ENCODE measurements around the gene SMG7.
A peak's percentile ranks its signal among the peaks of the same experiment; 100 is the strongest.

SMG7 gene

DNA sequence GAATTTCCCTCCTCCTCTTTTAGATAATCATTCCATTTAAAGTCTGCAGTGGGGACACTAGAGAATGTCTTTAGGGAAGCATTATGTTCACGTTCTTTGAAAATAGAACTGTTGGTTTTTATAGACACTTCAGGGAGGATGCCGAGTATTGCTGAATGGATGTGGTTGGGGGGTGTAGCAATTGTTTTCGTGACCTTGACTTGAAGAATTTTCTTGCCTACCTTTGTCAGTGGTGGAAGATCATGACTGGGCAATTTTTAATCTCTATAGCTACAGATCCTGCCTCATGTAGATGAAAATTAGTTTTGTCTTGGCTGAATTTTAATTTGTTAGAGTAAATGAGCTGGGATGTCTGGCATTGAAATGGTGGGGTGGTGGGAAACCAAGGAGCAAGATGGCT is 3.8 kb downstream of the SMG7 start:
- no peak overlapping the region for H3K4me3 ChIP-seq (ENCODE audit: low read depth, low read length)
- DNase-seq (ENCODE audit: low read depth): no peak

DNA sequence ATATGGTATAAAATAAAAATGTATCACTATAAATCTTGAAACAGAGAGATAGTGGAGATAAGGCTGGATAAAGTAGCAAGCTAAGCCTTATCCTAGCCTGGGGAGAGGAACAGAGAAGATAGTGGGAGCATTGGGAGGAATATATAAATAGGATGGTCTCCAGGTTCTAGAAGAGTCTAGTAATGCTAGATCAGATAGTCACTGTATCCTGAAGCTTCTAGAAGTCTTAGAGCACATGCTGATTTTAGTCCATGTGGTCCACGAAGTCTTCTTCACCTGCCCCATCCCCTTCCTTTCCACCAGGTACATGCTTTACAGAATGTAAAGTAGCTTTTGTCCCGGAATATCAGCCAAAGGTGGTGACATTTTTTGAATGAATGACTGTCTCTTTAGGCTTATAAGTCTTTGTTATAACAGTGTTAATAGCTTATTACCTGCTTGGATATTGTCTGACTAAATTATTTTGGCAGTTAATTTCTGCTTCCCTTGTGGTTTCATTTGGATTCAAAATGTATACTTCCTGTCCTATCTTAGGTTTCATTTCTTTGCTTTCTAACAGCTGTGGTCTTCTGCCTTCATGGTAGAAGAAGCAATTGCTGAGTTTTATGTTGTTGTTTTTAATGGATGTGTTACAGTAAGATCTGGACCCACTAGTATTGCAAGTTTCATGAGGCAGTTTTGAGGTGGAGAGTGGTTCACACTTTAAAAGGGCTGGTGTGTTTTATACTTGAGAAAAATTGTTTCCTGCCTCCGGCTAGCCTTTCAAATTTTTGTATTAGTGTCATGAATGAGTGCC is 5.9 kb downstream of the SMG7 start:
- no peak for DNase-seq (ENCODE audit: low read depth)
- TF ChIP-seq, protein P1, sequence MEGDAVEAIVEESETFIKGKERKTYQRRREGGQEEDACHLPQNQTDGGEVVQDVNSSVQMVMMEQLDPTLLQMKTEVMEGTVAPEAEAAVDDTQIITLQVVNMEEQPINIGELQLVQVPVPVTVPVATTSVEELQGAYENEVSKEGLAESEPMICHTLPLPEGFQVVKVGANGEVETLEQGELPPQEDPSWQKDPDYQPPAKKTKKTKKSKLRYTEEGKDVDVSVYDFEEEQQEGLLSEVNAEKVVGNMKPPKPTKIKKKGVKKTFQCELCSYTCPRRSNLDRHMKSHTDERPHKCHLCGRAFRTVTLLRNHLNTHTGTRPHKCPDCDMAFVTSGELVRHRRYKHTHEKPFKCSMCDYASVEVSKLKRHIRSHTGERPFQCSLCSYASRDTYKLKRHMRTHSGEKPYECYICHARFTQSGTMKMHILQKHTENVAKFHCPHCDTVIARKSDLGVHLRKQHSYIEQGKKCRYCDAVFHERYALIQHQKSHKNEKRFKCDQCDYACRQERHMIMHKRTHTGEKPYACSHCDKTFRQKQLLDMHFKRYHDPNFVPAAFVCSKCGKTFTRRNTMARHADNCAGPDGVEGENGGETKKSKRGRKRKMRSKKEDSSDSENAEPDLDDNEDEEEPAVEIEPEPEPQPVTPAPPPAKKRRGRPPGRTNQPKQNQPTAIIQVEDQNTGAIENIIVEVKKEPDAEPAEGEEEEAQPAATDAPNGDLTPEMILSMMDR (conservative IDR thresholded peaks at IDR 0.05; ENCODE audit: low read depth, low read length): no peak

More for the DNA sequence above, 3.8 kb downstream of the SMG7 start:
- TF ChIP-seq, protein P1 (conservative IDR thresholded peaks at IDR 0.05; ENCODE audit: low read depth, low read length): no peak

DNA sequence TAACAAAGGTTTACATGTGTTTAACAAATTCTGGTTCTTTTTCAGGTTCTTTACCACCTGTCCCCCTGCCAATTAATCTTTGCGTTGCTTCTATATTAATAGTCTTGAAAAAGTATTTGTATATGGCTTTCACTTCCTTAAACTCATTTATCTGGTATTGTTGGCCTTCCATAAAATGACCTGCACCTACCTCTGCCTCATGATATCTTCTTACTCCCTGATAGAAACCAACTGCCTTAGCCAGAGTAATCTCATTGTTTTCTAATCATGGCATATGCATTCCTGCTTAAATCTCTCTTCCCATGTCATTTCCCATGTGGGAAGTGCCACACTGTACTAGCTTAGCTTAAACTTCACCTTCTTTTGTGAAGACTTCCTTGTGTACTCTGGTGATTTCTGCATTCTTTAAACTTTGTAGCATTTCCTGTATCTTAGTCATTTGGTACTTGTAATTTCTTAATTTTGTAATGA is 8.7 kb downstream of the SMG7 start:
- no peak overlapping the region for H3K4me3 ChIP-seq (ENCODE audit: low read depth, low read length)
- TF ChIP-seq, protein P1 (conservative IDR thresholded peaks at IDR 0.05; ENCODE audit: low read depth, low read length): no peak
- DNase-seq (ENCODE audit: low read depth): peak; percentile 12

More for the DNA sequence above, 5.9 kb downstream of the SMG7 start:
- no peak overlapping the region for H3K4me3 ChIP-seq (ENCODE audit: low read depth, low read length)

DNA sequence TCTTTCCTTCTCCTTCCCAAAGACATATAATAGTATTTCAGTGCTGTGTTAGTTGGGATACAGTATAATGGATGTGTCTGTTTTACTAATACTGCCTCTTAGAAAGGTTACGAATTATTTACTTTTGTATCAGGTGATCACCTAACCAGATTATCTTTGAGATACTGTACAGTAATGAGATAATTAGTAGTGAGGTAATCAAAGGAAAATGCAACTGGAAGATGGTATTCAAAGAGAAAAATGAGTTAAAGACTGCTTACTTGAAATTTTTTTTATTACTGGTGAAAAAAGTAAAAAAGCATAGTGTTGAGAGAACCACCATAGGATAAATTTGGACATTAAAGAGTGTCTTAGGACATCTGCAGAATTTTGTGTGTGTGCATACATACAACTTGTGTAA is 10.9 kb downstream of the SMG7 start:
- TF ChIP-seq, protein P1 (conservative IDR thresholded peaks at IDR 0.05; ENCODE audit: low read depth, low read length): no peak
- no peak overlapping the region for H3K4me3 ChIP-seq (ENCODE audit: low read depth, low read length)
- DNase-seq (ENCODE audit: low read depth): no peak

DNA sequence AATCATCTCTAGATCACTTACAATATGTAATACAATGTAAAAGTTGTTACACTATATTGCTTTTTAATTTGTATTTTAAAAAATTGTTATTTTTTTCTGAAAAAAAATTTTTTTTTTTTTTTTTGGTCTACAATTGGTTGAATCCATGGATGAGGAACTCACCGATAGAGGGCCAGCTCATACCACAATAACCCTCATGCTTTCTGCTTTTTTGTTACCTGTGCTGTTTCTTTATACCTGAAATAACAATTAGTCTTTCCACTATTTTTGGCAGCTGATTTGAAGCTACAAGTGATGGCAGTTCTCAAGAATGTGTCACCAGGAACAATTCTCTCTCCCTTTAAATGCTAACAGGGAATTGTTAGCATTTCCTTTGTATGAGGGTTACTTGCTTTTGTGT is 12.0 kb downstream of the SMG7 start:
- no peak overlapping the region for H3K4me3 ChIP-seq (ENCODE audit: low read depth, low read length)
- TF ChIP-seq, protein P1 (conservative IDR thresholded peaks at IDR 0.05; ENCODE audit: low read depth, low read length): peak; percentile 26
- peak; percentile 12 for DNase-seq (ENCODE audit: low read depth)

DNA sequence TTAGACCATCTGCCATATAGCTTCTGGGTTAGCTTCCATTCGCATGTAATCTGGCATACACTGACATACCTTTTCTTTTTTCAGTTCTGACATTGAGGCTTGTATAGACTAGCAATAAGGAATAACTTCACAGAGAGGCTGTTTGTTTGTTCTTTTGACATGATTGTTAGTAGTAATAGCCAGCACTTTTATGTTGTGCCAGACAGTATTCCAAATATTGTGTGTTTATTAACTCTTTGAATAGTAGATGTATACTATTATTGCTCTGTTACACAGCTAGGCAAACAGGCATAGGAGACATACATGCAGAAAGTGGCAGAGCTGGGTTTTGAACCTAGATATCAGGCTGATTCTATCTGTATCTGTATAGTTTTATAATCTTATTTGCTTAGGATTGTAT is 12.6 kb downstream of the SMG7 start:
- TF ChIP-seq, protein P1 (conservative IDR thresholded peaks at IDR 0.05; ENCODE audit: low read depth, low read length): no peak
- H3K4me3 ChIP-seq (ENCODE audit: low read depth, low read length): no peak overlapping the region
- no peak for DNase-seq (ENCODE audit: low read depth)

All from choroid plexus epithelial cell (primary cell).